OCI-LY3 (cell line): ENCODE results near the gene ATP2B3.

Source experiments
- H2AFZ ChIP-seq: fragments of 200-600, 300-600 bp; shearing (Covaris generic); 2 replicates; pipeline ENCODE4 v1.6.0; 2014; ENCODE audit warnings: antibody characterized with exemption, low read depth, low read length
- H3K27ac ChIP-seq: fragments of 200-600, 300-600 bp; sonication (generic); 2 replicates; pipeline ENCODE4 v1.5.1; 2014; ENCODE audit warnings: mild to moderate bottlenecking, low read length, moderate library complexity, mixed read lengths
- H3K27me3 ChIP-seq: fragments of 200-600, 300-600 bp; sonication (generic); 2 replicates; pipeline ENCODE4 v1.6.1; 2014; ENCODE audit warnings: low read depth, low read length, mixed read lengths
- H3K36me3 ChIP-seq: fragments of 200-600, 300-600 bp; sonication (generic); replicated peaks from 2 replicates; pipeline ENCODE3; 2014; ENCODE audit warnings: low read depth, low read length, mixed read lengths
- H3K4me1 ChIP-seq: fragments of 300-600, 200-600 bp; sonication (generic); 2 replicates; pipeline ENCODE4 v1.6.1; 2014; ENCODE audit warnings: low read length, mixed read lengths
- H3K4me2 ChIP-seq: fragments of 200-600, 300-600 bp; sonication (generic); 2 replicates; pipeline ENCODE4 v1.6.1; 2014; ENCODE audit warnings: low read length, mixed read lengths
- H3K4me3 ChIP-seq: fragments of 300-600, 200-600 bp; sonication (generic); 2 replicates; pipeline ENCODE4 v1.5.1; 2014; ENCODE audit warnings: antibody characterized with exemption, mild to moderate bottlenecking, low read length, moderate library complexity
- H3K79me2 ChIP-seq: fragments of 300-600, 200-600 bp; shearing (Covaris generic); 2 replicates; pipeline ENCODE4 v1.6.1; 2014; ENCODE audit warnings: mild to moderate bottlenecking, low read length, mixed read lengths
- H3K9ac ChIP-seq: fragments of 300-600, 200-600 bp; shearing (Covaris generic); 2 replicates; pipeline ENCODE4 v1.6.0; 2014; ENCODE audit warnings: mild to moderate bottlenecking, low read length, moderate library complexity
- H3K9me3 ChIP-seq: fragments of 200-600, 300-600 bp; shearing (Covaris generic); 2 replicates; pipeline ENCODE4 v1.6.1; 2014; ENCODE audit warnings: low read length, mixed read lengths; ENCODE audit not compliant: insufficient read depth
- H4K20me1 ChIP-seq: fragments of 200-600, 300-600 bp; sonication (generic); 2 replicates; pipeline ENCODE4 v1.6.1; 2016; ENCODE audit warnings: low read length, mixed read lengths; ENCODE audit not compliant: insufficient read depth
- CTCF ChIP-seq: fragments of 200-600, 300-600 bp; sonication (generic); IDR thresholded peaks from 2 replicates; pipeline ENCODE4 v1.5.1; 2014; ENCODE audit warnings: antibody characterized with exemption, low read length, low read depth
- EZH2phosphoT487 ChIP-seq: fragments of 200-600 bp; shearing (Covaris generic); IDR thresholded peaks from 2 replicates; pipeline ENCODE4 v1.6.1; 2018; ENCODE audit warnings: antibody characterized with exemption, mixed run types, low read depth

The ATP2B3 gene

DNA sequence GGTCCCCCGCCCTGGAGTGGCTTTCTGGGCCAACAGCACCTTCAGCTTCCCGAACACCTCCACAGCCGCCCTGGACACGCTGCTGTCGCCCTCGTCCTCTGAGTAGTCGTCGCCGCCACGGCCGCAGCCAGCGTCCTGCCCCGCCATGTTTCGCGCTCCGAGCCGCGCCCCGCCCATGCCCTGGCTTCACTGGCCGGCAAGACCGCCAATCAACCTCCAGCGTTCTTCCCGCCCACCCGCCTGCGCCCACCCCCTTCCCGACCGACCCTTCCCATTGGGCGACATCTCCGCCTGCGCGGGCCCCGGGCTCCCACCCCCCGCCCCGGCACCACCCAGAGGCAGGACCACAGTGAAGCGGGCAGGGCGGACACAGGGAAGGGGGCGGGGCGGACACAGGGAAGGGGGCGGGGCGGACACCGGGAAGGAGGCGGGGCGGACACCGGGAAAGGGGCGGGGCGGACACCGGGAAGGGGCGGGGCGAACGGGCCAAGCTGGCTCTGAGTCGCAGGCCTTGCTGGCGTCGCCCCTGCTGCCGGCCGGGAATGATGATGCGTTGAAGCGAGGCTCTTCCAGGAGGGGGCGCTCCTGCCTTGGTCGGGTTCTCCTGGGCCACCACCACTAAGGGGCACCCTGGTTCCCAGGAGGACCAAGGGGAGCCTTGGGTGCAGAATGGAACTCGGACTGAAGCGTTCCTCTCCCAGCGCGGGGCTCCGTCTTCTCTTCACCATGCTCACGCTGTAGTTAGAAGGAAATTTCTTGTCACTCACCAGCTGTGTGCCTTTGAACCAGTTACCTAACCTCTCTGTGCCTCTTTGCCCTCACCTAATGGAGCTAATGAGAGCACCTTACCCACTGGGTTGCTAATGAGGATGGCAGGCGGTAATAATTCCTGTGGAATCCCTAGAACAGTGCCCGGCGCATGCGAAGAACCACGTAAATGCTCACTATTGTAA is 46.8 kb upstream of the ATP2B3 start, which contains the start of gene HAUS7:
TSS of gene HAUS7 (minus strand) at position 166 of the 953 bp plus-strand sequence. CDS start at position 147, 19 bp downstream.
- peak within 1 kb of the TSS; percentile 90 for H3K4me2 ChIP-seq
- peak within 1 kb of the TSS; percentile 100 for H3K4me3 ChIP-seq
- H3K9ac ChIP-seq, result peak within 1 kb of the TSS; percentile 90
- no peaks in the 10 kb centered on the region for H3K27me3 ChIP-seq
- no peaks in the 10 kb centered on the region for H4K20me1 ChIP-seq
- peak within 1 kb of the TSS; percentile 78; the same call in 1 of the 2 replicates for H2AFZ ChIP-seq
- no peaks in the 10 kb centered on the region for H3K9me3 ChIP-seq
- 0 out of 2 replicates have a peak within 1 kb of the TSS, but pooled peaks have one; percentile 25 for H3K27ac ChIP-seq
- peaks cover 46% of the 10 kb centered on the region for H3K79me2 ChIP-seq
- H3K4me1 ChIP-seq, result peaks cover 4% of the 10 kb centered on the region
- H3K36me3 ChIP-seq, result no peaks in the 10 kb centered on the region
- TF ChIP-seq CTCF (peak; percentile 75), EZH2phosphoT487 (no peak)

- H3K9me3 ChIP-seq, result no peaks in the 10 kb centered on the region
- H3K79me2 ChIP-seq, result peaks cover 35% of the 10 kb centered on the region
- H2AFZ ChIP-seq, result no peak overlapping the region
- H3K4me2 ChIP-seq, result no peak overlapping the region
- H3K4me1 ChIP-seq, result peaks cover 4% of the 10 kb centered on the region
- TF ChIP-seq EZH2phosphoT487 (no peak), CTCF (no peak)
- no peak overlapping the region for H3K27ac ChIP-seq
- H3K4me3 ChIP-seq, result no peak overlapping the region
- H4K20me1 ChIP-seq, result no peaks in the 10 kb centered on the region
- H3K36me3 ChIP-seq, result no peaks in the 10 kb centered on the region
- no peaks in the 10 kb centered on the region for H3K27me3 ChIP-seq
- no peak overlapping the region for H3K9ac ChIP-seq
Measured at GRCh38 chrX:153471663-153472280, 45.7 kb upstream of the ATP2B3 start.

DNA sequence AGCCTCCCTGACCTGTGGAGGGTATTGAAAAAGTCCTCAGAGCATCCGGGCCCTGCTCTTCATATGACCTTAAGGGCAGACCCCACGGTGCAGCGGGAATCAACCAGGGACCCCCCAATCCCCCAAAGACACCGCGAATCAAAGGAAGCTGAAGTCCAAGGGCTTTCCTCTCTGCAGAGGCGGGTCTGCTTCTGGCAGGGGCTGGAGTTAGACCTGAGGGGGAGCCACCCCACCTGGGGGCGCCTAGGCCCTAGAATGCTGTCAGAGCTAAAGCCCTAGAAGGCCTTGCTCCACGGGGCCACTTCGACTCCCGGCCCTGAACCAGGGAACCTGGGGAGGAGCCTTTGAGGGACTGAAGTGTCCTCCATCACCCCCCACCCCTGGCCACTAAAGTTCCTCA is 44.3 kb upstream of the ATP2B3 start:
- Histone ChIP-seq H3K9me3 (no peaks in the 10 kb centered on the region), H2AFZ (no peak overlapping the region), H4K20me1 (no peaks in the 10 kb centered on the region), H3K27ac (no peak overlapping the region), H3K4me1 (peaks cover 4% of the 10 kb centered on the region), H3K9ac (no peak overlapping the region), H3K4me3 (no peak overlapping the region), H3K79me2 (peaks cover 22% of the 10 kb centered on the region), H3K4me2 (no peak overlapping the region), H3K27me3 (no peaks in the 10 kb centered on the region), H3K36me3 (no peaks in the 10 kb centered on the region)
- no peak for TF ChIP-seq CTCF
- no peak for TF ChIP-seq EZH2phosphoT487

DNA sequence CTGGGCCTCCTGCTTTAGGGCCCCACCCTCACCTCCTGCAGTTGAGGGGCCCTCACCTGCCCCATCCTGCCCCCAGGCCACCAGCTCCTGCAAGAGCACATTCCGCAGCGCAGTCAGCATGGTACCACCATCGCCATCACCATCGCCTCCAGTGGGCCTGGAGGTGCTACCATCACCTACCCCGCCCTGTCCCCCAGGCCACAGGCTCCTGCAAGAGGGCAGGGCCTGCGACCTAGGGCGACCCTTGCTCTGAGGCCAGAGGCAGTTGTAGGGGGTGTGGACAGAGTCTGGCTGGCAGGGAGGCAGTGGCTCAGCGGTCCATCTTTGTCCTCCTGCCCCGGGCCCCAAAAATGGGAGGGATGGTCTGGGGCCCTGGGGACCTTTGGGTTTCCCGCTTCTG is 43.2 kb upstream of the ATP2B3 start:
- H3K4me3 ChIP-seq, result no peak overlapping the region
- H3K4me2 ChIP-seq, result no peak overlapping the region
- H2AFZ ChIP-seq, result no peak overlapping the region
- no peaks in the 10 kb centered on the region for H3K27me3 ChIP-seq
- H3K9ac ChIP-seq, result no peak overlapping the region
- H3K4me1 ChIP-seq, result peaks cover 4% of the 10 kb centered on the region
- TF ChIP-seq EZH2phosphoT487, result no peak
- TF ChIP-seq CTCF, result no peak
- peaks cover 11% of the 10 kb centered on the region for H3K79me2 ChIP-seq
- H3K36me3 ChIP-seq, result no peaks in the 10 kb centered on the region
- H4K20me1 ChIP-seq, result no peaks in the 10 kb centered on the region
- H3K27ac ChIP-seq, result no peak overlapping the region
- no peaks in the 10 kb centered on the region for H3K9me3 ChIP-seq
